ENCODE measurements around the gene PRKX. TPM values are rescaled to one million over a fixed set of nuclear protein-coding genes. Genes with fewer than 3 reads are reported as not detected.

PRKX gene
- total and polyA plus RNA-seq, 2 of the 8 experiments (the other 6 are each of a cell fraction or from before 2014, with no cell fraction given) = 19.4 to 55.3 TPM

DNA sequence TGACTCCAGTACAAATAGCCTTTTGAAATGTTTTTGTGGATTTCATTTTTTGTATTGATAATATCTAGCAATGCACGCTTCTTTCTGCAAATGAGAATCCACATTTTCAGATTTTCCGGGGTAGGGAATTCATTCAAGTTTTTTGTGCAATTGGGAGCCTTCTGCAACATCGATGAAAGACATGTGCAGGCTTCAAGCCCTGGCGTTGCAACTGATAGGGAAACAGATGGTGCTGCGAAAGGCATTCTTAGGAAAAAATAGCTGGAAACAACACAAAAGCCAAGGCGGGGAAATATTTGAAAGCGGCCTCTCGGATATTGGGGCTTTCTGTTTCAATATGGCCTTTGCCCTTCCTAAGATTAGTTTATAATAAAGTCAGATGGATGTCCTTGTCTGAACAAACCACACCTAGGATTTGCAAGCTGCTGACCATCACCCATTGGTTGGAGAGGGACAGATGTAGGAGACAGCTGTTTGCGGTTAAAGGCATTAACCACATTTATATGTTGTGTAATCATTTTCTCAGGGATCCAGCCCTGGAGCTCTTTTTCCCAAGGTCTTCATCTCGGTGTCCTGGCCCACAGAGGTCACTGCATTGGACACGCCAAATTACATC lies 136.5 kb downstream of the PRKX start:
- no peak for TF ChIP-seq JUND (IDR thresholded peaks at IDR 0.05; ENCODE audit: low read length)
- TF ChIP-seq KDM5A (IDR thresholded peaks at IDR 0.05; ENCODE audit: low read length) = no peak
- no peak for TF ChIP-seq ZNF274 (IDR thresholded peaks at IDR 0.05; ENCODE audit: borderline replicate concordance, extremely low read depth, low read length)
- no peak for TF ChIP-seq HDAC6 (IDR thresholded peaks at IDR 0.05; ENCODE audit: low read depth, low read length)
- no peak for TF ChIP-seq POLR2A (IDR thresholded peaks at IDR 0.05; ENCODE audit: control extremely low read depth in 1 of 2, low read depth in 2 of 2, low read length in 2 of 2)
- no peak for TF ChIP-seq GABPA (IDR thresholded peaks at IDR 0.05; ENCODE audit: borderline replicate concordance, insufficient read depth, low read length)
- TF ChIP-seq SIX5 (IDR thresholded peaks at IDR 0.05; ENCODE audit: low read depth, low read length) = no peak
- TF ChIP-seq, protein P1, sequence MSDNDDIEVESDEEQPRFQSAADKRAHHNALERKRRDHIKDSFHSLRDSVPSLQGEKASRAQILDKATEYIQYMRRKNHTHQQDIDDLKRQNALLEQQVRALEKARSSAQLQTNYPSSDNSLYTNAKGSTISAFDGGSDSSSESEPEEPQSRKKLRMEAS (IDR thresholded peaks at IDR 0.05) = no peak
- no peak for TF ChIP-seq TAF1 (IDR thresholded peaks at IDR 0.05; ENCODE audit: low read depth, low read length)
- no peak for TF ChIP-seq RFX5 (IDR thresholded peaks at IDR 0.05; ENCODE audit: borderline replicate concordance, low read depth, low read length)
- no peak for TF ChIP-seq EP300 (IDR thresholded peaks at IDR 0.05; ENCODE audit: borderline replicate concordance in 1 of 2, low read depth in 2 of 2, low read length in 2 of 2)
- no peak for TF ChIP-seq RXRA (IDR thresholded peaks at IDR 0.05; ENCODE audit: insufficient read depth, low read depth, low read length)
- no peak for TF ChIP-seq RAD21 (IDR thresholded peaks at IDR 0.05 in 1 of 2, conservative IDR thresholded peaks at IDR 0.05 in 1 of 2; ENCODE audit: low read depth in 2 of 2, low read length in 2 of 2)
- no peak overlapping the region for H4K5ac ChIP-seq (ENCODE audit: insufficient read length, low read depth, low read length)
- H4K91ac ChIP-seq (replicated peaks; ENCODE audit: insufficient read length, low read length) = no peak overlapping the region
- no peak overlapping the region for H3K14ac ChIP-seq (ENCODE audit: insufficient read length)
- H3K56ac ChIP-seq (replicated peaks; ENCODE audit: insufficient read length, low read depth, low read length) = no peak overlapping the region
- no peak overlapping the region for H2BK120ac ChIP-seq (replicated peaks; ENCODE audit: low read depth, low read length)
- no peak overlapping the region for H4K8ac ChIP-seq (ENCODE audit: extremely low read depth, insufficient read depth, low read length)
- 82% methylated on average over 10 of the region's 11 CpGs; no CpG with 5 or more reads in 1 of the 2 experiments for WGBS, 2 experiments (ENCODE audit: extremely low coverage in 1 of 2, insufficient coverage in 1 of 2, insufficient read length in 1 of 2, insufficient replicate concordance in 2 of 2, low coverage in 1 of 2, low lambda C conversion rate in 2 of 2, missing lambda C conversion rate in 1 of 2)
- no peak overlapping the region for H2BK20ac ChIP-seq (ENCODE audit: low read length)
- H3K79me1 ChIP-seq (ENCODE audit: low read depth, low read length) = no peaks in the 10 kb centered on the region
- H3K9me3 ChIP-seq (ENCODE audit: insufficient read depth in 2 of 2, low read depth in 1 of 2, low read length in 1 of 2) = no peaks in the 10 kb centered on the region
- ChIA-PET CTCF (ENCODE audit: partially characterized antibody) (no interaction called here), POLR2A (ENCODE audit: partially characterized antibody) (no interaction called here)
- H3K27me3 ChIP-seq (replicated peaks in 1 of 4; ENCODE audit: control insufficient read depth in 3 of 4, extremely low read depth in 1 of 4, insufficient read depth in 3 of 4, low read length in 3 of 4) = no peaks in the 10 kb centered on the region; a peak in 1 of 7 replicates
- no peak overlapping the region for H3K9ac ChIP-seq (replicated peaks in 1 of 4; ENCODE audit: extremely low read depth in 1 of 4, low read depth in 3 of 4, low read length in 3 of 4)
- FAIRE-seq (peak; percentile 7), DNase-seq (ENCODE audit: low read depth in 1 of 2, low spot score in 2 of 2) (no peak)
- no peak overlapping the region for H3K4me2 ChIP-seq (ENCODE audit: insufficient read depth in 1 of 2, low read depth in 2 of 2, low read length in 2 of 2)
- no peak overlapping the region for H3K4ac ChIP-seq (replicated peaks; ENCODE audit: insufficient read length, low read depth, low read length)
- no peak overlapping the region for H3K23ac ChIP-seq (ENCODE audit: insufficient read length)
- H2BK5ac ChIP-seq (ENCODE audit: low read depth, low read length) = no peak overlapping the region
- no peaks in the 10 kb centered on the region for H3K36me3 ChIP-seq (ENCODE audit: control insufficient read depth in 2 of 4, insufficient read depth in 4 of 4, low read length in 3 of 4)
- H3K4me3 ChIP-seq (ENCODE audit: extremely low read depth in 1 of 4, insufficient read depth in 2 of 4, low read depth in 3 of 4, low read length in 4 of 4) = no peak overlapping the region
- H3K79me2 ChIP-seq (ENCODE audit: control insufficient read depth in 1 of 2, insufficient read depth in 2 of 2, low read length in 2 of 2) = no peaks in the 10 kb centered on the region
- H3K27ac ChIP-seq (ENCODE audit: low read depth, low read length) = no peak overlapping the region
- no peak overlapping the region for H2BK15ac ChIP-seq (ENCODE audit: low read length)
- H3K18ac ChIP-seq (ENCODE audit: extremely low read depth, low read length) = no peak overlapping the region
- no peak overlapping the region for H2AFZ ChIP-seq (ENCODE audit: low read length)
- H3K23me2 ChIP-seq (ENCODE audit: low read depth, low read length) = no peaks in the 10 kb centered on the region
- H4K20me1 ChIP-seq (replicated peaks in 1 of 2; ENCODE audit: control insufficient read depth in 1 of 2, insufficient read depth in 2 of 2, low read length in 2 of 2) = no peaks in the 10 kb centered on the region
- no peaks in the 10 kb centered on the region for H3K4me1 ChIP-seq (replicated peaks in 1 of 4; ENCODE audit: control insufficient read depth in 3 of 4, insufficient read depth in 4 of 4, low read length in 3 of 4)
- H2AK5ac ChIP-seq (ENCODE audit: low read depth, low read length) = no peak overlapping the region
- no peak overlapping the region for H2BK12ac ChIP-seq (ENCODE audit: low read depth, low read length)
